Measurements from ENCODE around the gene ELMO2. TPM values are rescaled to one million over a fixed set of nuclear protein-coding genes. Genes with fewer than 3 reads are reported as not detected.

Gene ELMO2
- total and polyA plus RNA-seq, 2 experiments from 2014 or later = 38.0 to 38.7 TPM

GRCh38 chr20:46331611-46332361 is 74.6 kb downstream of the ELMO2 start:
- no peak overlapping the region for H3K4me3 ChIP-seq
- TF ChIP-seq, protein P1, sequence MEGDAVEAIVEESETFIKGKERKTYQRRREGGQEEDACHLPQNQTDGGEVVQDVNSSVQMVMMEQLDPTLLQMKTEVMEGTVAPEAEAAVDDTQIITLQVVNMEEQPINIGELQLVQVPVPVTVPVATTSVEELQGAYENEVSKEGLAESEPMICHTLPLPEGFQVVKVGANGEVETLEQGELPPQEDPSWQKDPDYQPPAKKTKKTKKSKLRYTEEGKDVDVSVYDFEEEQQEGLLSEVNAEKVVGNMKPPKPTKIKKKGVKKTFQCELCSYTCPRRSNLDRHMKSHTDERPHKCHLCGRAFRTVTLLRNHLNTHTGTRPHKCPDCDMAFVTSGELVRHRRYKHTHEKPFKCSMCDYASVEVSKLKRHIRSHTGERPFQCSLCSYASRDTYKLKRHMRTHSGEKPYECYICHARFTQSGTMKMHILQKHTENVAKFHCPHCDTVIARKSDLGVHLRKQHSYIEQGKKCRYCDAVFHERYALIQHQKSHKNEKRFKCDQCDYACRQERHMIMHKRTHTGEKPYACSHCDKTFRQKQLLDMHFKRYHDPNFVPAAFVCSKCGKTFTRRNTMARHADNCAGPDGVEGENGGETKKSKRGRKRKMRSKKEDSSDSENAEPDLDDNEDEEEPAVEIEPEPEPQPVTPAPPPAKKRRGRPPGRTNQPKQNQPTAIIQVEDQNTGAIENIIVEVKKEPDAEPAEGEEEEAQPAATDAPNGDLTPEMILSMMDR (IDR thresholded peaks at IDR 0.05; ENCODE audit: low read depth, low read length) = no peak
- no peak overlapping the region for H3K27ac ChIP-seq
- DNase-seq (ENCODE audit: low read depth in 1 of 2, low spot score in 1 of 2) = no peak
- H3K27me3 ChIP-seq = no peaks in the 10 kb centered on the region
- H3K36me3 ChIP-seq = no peaks in the 10 kb centered on the region
- peaks cover 6% of the 10 kb centered on the region for H3K4me1 ChIP-seq (ENCODE audit: low read depth)
- H3K9me3 ChIP-seq (ENCODE audit: low read depth) = no peaks in the 10 kb centered on the region

DNA sequence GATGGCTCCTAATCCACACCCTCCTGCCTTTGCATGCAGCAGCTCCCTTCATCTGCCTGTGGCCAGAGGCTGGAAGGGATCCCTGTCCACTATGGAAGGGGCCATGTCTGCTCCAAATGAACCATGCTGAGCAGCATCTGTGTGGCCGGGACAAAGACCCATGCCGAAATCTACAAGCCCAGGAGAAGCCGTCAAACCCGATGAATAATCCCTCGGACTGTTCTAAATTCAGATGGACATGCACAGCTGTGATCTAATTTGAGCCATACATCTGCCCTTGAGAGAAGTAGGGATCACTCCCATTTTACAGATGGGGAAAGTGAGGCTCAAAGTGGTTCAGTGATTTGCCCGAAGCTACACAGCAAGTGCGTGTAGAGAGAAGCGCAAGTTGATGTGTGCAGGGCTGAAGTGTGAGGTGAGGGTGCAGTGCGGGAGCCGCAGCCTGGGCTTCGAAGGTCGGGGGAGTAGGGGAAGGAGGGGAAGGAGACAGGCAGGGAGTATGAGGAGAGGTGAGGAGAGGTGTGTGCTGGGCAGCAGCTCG is 75.5 kb downstream of the ELMO2 start:
- no peak overlapping the region for H3K4me3 ChIP-seq
- TF ChIP-seq, protein P1 (IDR thresholded peaks at IDR 0.05; ENCODE audit: low read depth, low read length) = no peak
- H3K27ac ChIP-seq = no peak overlapping the region
- peaks cover 6% of the 10 kb centered on the region for H3K4me1 ChIP-seq (ENCODE audit: low read depth)
- no peak for DNase-seq (ENCODE audit: low read depth in 1 of 2, low spot score in 1 of 2)
- H3K36me3 ChIP-seq = no peaks in the 10 kb centered on the region
- no peaks in the 10 kb centered on the region for H3K9me3 ChIP-seq (ENCODE audit: low read depth)
- no peaks in the 10 kb centered on the region for H3K27me3 ChIP-seq

GRCh38 chr20:46330072-46330763 is 76.2 kb downstream of the ELMO2 start:
- TF ChIP-seq, protein P1 (IDR thresholded peaks at IDR 0.05; ENCODE audit: low read depth, low read length) = no peak
- Histone ChIP-seq H3K4me3 (no peak overlapping the region), H3K9me3 (ENCODE audit: low read depth) (no peaks in the 10 kb centered on the region), H3K27me3 (no peaks in the 10 kb centered on the region), H3K27ac (no peak overlapping the region), H3K4me1 (ENCODE audit: low read depth) (peaks cover 6% of the 10 kb centered on the region), H3K36me3 (no peaks in the 10 kb centered on the region)
- DNase-seq (ENCODE audit: low read depth in 1 of 2, low spot score in 1 of 2) = no peak

GRCh38 chr20:46328200-46328882 is 78.1 kb downstream of the ELMO2 start:
- DNase-seq (ENCODE audit: low read depth in 1 of 2, low spot score in 1 of 2) = no peak

GRCh38 chr20:46327557-46327956 is 78.9 kb downstream of the ELMO2 start:
- no peak for DNase-seq (ENCODE audit: low read depth in 1 of 2, low spot score in 1 of 2)
- TF ChIP-seq, protein P1 (IDR thresholded peaks at IDR 0.05; ENCODE audit: low read depth, low read length) = no peak
- Histone ChIP-seq H3K9me3 (ENCODE audit: low read depth) (no peaks in the 10 kb centered on the region), H3K27ac (no peak overlapping the region), H3K36me3 (no peaks in the 10 kb centered on the region), H3K4me3 (no peak overlapping the region), H3K4me1 (ENCODE audit: low read depth) (no peaks in the 10 kb centered on the region), H3K27me3 (no peaks in the 10 kb centered on the region)

More at GRCh38 chr20:46328200-46328882, 78.1 kb downstream of the ELMO2 start:
- Histone ChIP-seq H3K36me3 (no peaks in the 10 kb centered on the region), H3K4me3 (no peak overlapping the region), H3K4me1 (ENCODE audit: low read depth) (no peaks in the 10 kb centered on the region), H3K9me3 (ENCODE audit: low read depth) (no peaks in the 10 kb centered on the region), H3K27ac (no peak overlapping the region), H3K27me3 (no peaks in the 10 kb centered on the region)
- TF ChIP-seq, protein P1 (IDR thresholded peaks at IDR 0.05; ENCODE audit: low read depth, low read length) = no peak
